ENCODE data around the gene USP13.

GRCh38 chr3:179658606-179659005 is 5.8 kb downstream of the USP13 start:
- TF ChIP-seq, protein P1, sequence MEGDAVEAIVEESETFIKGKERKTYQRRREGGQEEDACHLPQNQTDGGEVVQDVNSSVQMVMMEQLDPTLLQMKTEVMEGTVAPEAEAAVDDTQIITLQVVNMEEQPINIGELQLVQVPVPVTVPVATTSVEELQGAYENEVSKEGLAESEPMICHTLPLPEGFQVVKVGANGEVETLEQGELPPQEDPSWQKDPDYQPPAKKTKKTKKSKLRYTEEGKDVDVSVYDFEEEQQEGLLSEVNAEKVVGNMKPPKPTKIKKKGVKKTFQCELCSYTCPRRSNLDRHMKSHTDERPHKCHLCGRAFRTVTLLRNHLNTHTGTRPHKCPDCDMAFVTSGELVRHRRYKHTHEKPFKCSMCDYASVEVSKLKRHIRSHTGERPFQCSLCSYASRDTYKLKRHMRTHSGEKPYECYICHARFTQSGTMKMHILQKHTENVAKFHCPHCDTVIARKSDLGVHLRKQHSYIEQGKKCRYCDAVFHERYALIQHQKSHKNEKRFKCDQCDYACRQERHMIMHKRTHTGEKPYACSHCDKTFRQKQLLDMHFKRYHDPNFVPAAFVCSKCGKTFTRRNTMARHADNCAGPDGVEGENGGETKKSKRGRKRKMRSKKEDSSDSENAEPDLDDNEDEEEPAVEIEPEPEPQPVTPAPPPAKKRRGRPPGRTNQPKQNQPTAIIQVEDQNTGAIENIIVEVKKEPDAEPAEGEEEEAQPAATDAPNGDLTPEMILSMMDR (conservative IDR thresholded peaks at IDR 0.05; ENCODE audit: low read length), result no peak
- TF ChIP-seq EZH2phosphoT487 (IDR thresholded peaks at IDR 0.05; ENCODE audit: borderline replicate concordance, low read depth, low read length), result no peak

All from OCI-LY7 (cell line).